ENCODE results near the gene RAP1A. TPM values are rescaled to one million over a fixed set of nuclear protein-coding genes. Genes with fewer than 3 reads are reported as not detected.

Gene RAP1A
- total and polyA plus RNA-seq, 4 donors: 14.2 to 31.4 (median 25.8) TPM

GRCh38 chr1:111702504-111703050 lies 83.0 kb downstream of the RAP1A start (continued):
- TF ChIP-seq TAF1 (conservative IDR thresholded peaks at IDR 0.05): no peak
- TF ChIP-seq HNF4A (conservative IDR thresholded peaks at IDR 0.05): no peak

GRCh38 chr1:111704240-111704639 lies 84.7 kb downstream of the RAP1A start:
- no peak for DNase-seq (ENCODE audit: low spot score)
- Histone ChIP-seq H3K9ac (ENCODE audit: low read depth in 1 of 2, low read length in 2 of 2) (no peak overlapping the region), H3K9me3 (ENCODE audit: control insufficient read depth in 4 of 4, low read length in 3 of 4) (no peaks in the 10 kb centered on the region), H3K27ac (ENCODE audit: low read depth in 1 of 2, low read length in 2 of 2) (peak overlapping the region in 1 of 2 donors; percentile 60), H3K27me3 (ENCODE audit: control insufficient read depth in 4 of 4, insufficient read depth in 4 of 4, low read length in 3 of 4) (no peaks in the 10 kb centered on the region), H3K4me3 (ENCODE audit: low read depth in 1 of 3, low read length in 3 of 3) (no peak overlapping the region), H3K36me3 (ENCODE audit: control insufficient read depth in 4 of 4, insufficient read depth in 3 of 4, low read depth in 1 of 4, low read length in 3 of 4) (peaks cover 5 to 35% (median 22%) of the 10 kb centered on the region in 4 donors), H3K4me1 (ENCODE audit: control insufficient read depth in 4 of 4, insufficient read depth in 4 of 4, low read length in 3 of 4) (peaks cover 2 to 8% (median 5%) of the 10 kb centered on the region in 4 donors)
- TF ChIP-seq YY1 (IDR thresholded peaks at IDR 0.05) (no peak), FOXA1 (IDR thresholded peaks at IDR 0.05) (no peak), SP1 (IDR thresholded peaks at IDR 0.05) (no peak), RXRA (IDR thresholded peaks at IDR 0.05) (peak in 1 of 2 donors; percentile 40), HNF4A (conservative IDR thresholded peaks at IDR 0.05) (peak; percentile 56 to 64), ZBTB33 (IDR thresholded peaks at IDR 0.05) (peak; percentile 26), RAD21 (IDR thresholded peaks at IDR 0.05) (peak in 1 of 2 donors; percentile 7), NR2F2 (IDR thresholded peaks at IDR 0.05) (peak; percentile 9)
- 42% methylated on average over 2 of the region's 2 CpGs for WGBS

GRCh38 chr1:111704776-111705175 lies 85.2 kb downstream of the RAP1A start:
- TF ChIP-seq FOXA1 (IDR thresholded peaks at IDR 0.05) (no peak), CTCF (IDR thresholded peaks at IDR 0.05; ENCODE audit: low read depth, low read length, missing input control) (no peak), GABPA (IDR thresholded peaks at IDR 0.05 in 1 of 2, conservative IDR thresholded peaks at IDR 0.05 in 1 of 2) (no peak), EGR1 (IDR thresholded peaks at IDR 0.05; ENCODE audit: low read depth in 2 of 2) (no peak), TAF1 (conservative IDR thresholded peaks at IDR 0.05) (no peak), RXRA (IDR thresholded peaks at IDR 0.05) (no peak), MAX (IDR thresholded peaks at IDR 0.05) (no peak), ZBTB33 (IDR thresholded peaks at IDR 0.05) (no peak)
- Histone ChIP-seq H3K4me1 (ENCODE audit: control insufficient read depth in 4 of 4, insufficient read depth in 4 of 4, low read length in 3 of 4) (peaks cover 2 to 8% (median 5%) of the 10 kb centered on the region in 4 donors), H3K27me3 (ENCODE audit: control insufficient read depth in 4 of 4, insufficient read depth in 4 of 4, low read length in 3 of 4) (no peaks in the 10 kb centered on the region), H3K9me3 (ENCODE audit: control insufficient read depth in 4 of 4, low read length in 3 of 4) (no peaks in the 10 kb centered on the region), H3K4me3 (ENCODE audit: low read depth in 1 of 3, low read length in 3 of 3) (no peak overlapping the region), H3K9ac (ENCODE audit: low read depth in 1 of 2, low read length in 2 of 2) (no peak overlapping the region), H3K27ac (ENCODE audit: low read depth in 1 of 2, low read length in 2 of 2) (peak overlapping the region in 1 of 2 donors; percentile 7), H3K36me3 (ENCODE audit: control insufficient read depth in 4 of 4, insufficient read depth in 3 of 4, low read depth in 1 of 4, low read length in 3 of 4) (peaks cover 5 to 36% (median 24%) of the 10 kb centered on the region in 4 donors)
- DNase-seq (ENCODE audit: low spot score): no peak

Data from liver (tissue), 9 donors.